Measurements from ENCODE around the gene LZTS3.
"Not testable (repeated sequence)": the region's sequence is repeated elsewhere in the genome, so short reads cannot be mapped to it uniquely, and the experiment has no call there.

Gene LZTS3

GRCh38 chr20:3167738-3168078 is 5.6 kb downstream of the LZTS3 start:
- no peak for DNase-seq (ENCODE audit: low read depth in 3 of 3)

- DNase-seq (ENCODE audit: low read depth in 3 of 3): no peak
Observed at GRCh38 chr20:3166913-3167342, 6.4 kb downstream of the LZTS3 start.

DNA sequence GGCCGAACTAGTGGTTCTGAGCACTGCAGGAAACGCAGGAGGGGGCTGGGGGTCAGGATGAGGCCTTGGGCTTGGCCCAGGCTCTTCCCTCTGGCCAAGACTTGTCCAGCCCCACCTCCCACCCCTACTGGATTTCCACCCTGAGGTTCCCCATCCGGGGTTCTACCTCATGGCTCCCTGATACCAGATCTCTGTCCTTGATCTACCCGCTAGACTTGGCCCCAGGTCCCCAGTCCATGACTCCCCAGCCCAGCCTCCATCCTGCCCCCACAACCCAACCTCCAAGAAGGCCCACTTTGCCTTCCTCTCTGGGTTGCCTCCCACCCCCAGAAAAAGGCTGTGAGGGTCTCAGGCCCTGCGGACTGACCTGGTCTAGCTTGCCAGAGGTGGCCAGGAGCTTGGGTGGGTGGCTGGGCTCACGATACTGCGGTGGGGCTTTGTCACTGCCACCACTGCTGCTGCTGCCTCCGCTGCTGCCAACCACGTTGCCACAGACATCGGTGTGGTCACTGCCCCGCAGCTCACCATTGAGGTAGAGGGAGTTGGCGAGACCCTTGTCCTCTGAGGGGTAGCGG is 6.9 kb downstream of the LZTS3 start:
- no peak for DNase-seq (ENCODE audit: low read depth in 3 of 3)

DNA sequence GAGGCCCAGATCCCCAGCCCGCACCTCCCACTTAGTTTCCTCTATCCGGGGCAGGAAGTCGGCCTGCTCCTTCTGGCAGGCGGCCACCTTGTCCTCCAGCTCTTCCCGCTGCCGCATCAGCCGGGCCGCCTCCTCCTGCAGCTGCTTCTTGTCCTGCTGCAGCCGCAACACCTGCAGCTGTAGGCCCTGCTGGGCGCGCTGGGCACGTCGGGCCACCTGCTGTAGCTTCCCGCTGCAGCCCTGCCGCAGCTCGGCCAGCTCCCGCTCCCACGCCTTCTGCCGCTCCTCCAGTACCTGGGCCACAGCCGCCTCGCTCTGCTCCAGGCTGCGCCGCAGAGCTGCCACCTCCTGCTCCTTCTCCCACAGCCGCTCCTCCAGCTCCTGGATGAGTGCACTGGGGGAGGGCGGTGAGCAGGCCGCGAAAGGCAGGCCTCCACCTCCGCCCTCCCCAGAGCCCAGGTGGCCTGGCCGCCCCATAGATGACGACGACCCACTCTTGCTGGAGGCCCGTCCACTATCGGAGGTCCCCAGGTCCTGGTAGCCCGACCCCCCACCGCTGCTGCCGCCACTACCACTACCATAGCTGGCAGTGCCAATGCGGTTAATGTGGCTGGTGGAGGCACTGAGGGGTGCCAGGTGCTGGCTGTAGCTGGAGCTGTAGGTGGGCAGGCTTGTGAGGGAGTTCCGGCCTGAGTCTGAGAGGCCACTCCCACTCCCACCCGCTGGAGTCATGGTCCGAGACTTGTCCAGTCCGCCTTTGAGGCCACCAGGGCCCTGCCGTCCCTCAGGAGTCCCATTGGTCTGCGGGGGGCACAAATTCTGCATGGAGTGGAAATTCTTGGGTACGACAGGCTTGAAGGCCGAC is 7.6 kb downstream of the LZTS3 start:
- DNase-seq (ENCODE audit: low read depth in 3 of 3): no peak

GRCh38 chr20:3164763-3165410 is 8.5 kb downstream of the LZTS3 start:
- DNase-seq (ENCODE audit: low read depth in 3 of 3): no peak

GRCh38 chr20:3164043-3164762 is 9.1 kb downstream of the LZTS3 start:
- no peak for DNase-seq (ENCODE audit: low read depth in 3 of 3)

GRCh38 chr20:3163099-3164042 is 10.0 kb downstream of the LZTS3 start:
- no peak for DNase-seq (ENCODE audit: low read depth in 3 of 3)

GRCh38 chr20:3162080-3162611 is 11.2 kb downstream of the LZTS3 start:
- DNase-seq (ENCODE audit: low read depth in 3 of 3): no peak

- no peak for DNase-seq (ENCODE audit: low read depth in 3 of 3)
Observed at GRCh38 chr20:3161316-3162079, 11.9 kb downstream of the LZTS3 start.

- DNase-seq (ENCODE audit: low read depth in 3 of 3): no peak
Observed at GRCh38 chr20:3160418-3160817, 12.9 kb downstream of the LZTS3 start.

DNA sequence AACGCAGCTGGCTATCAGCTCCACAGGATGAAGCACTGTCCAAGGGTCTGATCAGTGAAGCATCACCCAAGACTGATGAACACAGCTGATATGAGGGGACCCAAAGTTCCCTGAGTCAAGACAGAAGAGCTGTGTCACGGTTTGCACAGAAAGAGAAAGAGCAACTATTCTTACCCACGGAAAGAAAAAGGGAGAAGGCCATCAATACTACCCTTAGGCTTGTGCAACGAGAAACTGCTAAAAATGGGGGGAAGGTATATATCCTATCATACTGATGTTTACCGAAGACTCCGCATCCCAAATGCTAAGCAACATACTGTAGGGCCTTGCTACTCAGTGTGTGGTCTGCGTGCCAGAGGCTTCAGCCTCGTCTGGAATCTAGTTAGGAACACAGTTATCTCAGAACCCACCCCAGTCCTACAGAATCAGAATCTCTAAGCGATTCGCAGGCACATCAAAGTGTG is 14.3 kb downstream of the LZTS3 start:
- no peak for DNase-seq (ENCODE audit: low read depth in 3 of 3)

DNA sequence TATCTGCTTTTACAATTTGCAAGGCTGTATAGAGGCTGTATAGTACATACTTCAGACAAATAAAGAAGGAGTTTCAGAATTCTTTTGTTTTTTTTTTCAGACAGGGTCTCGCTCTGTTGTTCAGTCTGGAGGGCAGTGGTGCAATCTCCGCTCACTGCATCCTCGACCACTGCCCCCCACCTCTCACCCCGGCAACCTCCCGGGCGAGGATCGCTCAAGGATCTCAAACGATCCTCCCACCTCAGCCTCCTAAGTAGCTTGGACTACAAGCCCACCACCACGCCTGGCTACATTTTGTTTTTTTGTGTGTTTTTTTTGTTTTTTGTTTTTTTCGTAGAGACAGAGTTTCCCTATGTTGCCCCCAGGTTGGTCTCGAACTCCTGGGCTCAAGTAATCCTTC is 15.5 kb downstream of the LZTS3 start:
- no peak for DNase-seq (ENCODE audit: low read depth in 3 of 3)

DNA sequence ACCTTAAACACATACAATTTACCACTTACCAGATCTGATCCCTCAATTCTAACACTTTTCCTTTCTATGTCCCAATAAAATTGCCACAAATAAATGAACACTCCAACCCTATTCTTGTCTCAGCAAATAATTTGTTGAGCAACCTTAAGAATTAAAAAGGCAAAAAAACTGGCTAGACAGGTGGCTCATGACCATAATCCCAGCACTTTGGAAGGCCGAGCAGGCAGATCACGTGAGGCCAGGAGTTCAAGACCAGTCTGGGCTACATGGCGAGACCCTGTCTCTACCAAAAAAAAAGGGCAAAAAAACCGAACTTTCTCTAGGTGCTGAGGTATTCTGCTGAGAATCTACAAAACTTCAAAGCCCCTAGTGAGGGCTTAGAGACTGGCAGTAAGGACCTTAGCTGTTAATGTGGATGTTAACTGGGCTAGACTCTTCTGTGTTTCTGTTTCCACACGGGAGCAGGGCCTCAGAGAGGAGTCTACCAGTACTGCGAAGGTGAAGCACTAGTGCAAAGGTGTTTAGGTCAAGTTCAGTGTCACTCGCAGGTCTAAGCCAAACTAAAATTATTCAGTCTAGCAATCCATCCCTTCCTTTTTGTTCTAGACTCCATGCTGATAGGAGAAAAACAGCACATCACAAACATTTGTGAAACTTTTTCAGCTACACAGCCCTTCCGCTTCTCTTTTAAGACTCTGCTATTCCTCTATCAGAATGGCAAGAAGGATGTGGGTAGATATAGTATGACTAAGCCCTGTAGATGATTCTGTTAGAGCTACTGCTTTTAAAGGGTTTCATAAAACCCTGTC is 16.3 kb downstream of the LZTS3 start:
- no peak for DNase-seq (ENCODE audit: low read depth in 3 of 3)

- DNase-seq (ENCODE audit: low read depth in 3 of 3): not testable (repeated sequence)
Observed at GRCh38 chr20:3152057-3152644, 21.2 kb downstream of the LZTS3 start.

- no peak for DNase-seq (ENCODE audit: low read depth in 3 of 3)
Observed at GRCh38 chr20:3150908-3151307, 22.4 kb downstream of the LZTS3 start.

- DNase-seq (ENCODE audit: low read depth in 3 of 3): no peak
Observed at GRCh38 chr20:3146732-3147341, 26.5 kb downstream of the LZTS3 start.

GRCh38 chr20:3141757-3142156 is 31.6 kb downstream of the LZTS3 start:
- DNase-seq (ENCODE audit: low read depth in 3 of 3): no peak

DNA sequence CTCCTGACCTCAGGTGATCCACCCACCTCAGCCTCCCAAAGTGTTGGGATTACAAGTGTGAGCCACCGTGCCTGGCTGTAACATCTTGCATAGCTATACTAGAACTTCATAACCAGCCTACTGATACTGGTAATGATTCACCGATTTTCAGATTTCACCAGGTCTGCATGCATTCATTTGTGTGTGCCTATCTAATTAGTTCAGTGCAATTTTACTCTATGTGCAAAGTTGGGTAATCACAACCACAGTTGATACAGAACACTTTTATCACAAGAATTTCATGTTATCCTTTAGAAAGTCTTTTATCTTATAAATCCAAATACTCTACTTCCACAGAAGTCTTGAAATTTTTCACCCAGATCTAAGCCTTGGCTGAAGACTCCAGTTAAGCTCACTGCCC is 35.9 kb downstream of the LZTS3 start:
- no peak for DNase-seq (ENCODE audit: low read depth in 3 of 3)
